ENCODE results near the gene CASR. TPM values are rescaled to one million over a fixed set of nuclear protein-coding genes. Genes with fewer than 3 reads are reported as not detected.

The CASR gene
- total RNA-seq, 3 donors from 2014 or later, result not detected

- TF ChIP-seq, protein P1, sequence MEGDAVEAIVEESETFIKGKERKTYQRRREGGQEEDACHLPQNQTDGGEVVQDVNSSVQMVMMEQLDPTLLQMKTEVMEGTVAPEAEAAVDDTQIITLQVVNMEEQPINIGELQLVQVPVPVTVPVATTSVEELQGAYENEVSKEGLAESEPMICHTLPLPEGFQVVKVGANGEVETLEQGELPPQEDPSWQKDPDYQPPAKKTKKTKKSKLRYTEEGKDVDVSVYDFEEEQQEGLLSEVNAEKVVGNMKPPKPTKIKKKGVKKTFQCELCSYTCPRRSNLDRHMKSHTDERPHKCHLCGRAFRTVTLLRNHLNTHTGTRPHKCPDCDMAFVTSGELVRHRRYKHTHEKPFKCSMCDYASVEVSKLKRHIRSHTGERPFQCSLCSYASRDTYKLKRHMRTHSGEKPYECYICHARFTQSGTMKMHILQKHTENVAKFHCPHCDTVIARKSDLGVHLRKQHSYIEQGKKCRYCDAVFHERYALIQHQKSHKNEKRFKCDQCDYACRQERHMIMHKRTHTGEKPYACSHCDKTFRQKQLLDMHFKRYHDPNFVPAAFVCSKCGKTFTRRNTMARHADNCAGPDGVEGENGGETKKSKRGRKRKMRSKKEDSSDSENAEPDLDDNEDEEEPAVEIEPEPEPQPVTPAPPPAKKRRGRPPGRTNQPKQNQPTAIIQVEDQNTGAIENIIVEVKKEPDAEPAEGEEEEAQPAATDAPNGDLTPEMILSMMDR (IDR thresholded peaks at IDR 0.05), result no peak
- TF ChIP-seq POLR2A (IDR thresholded peaks at IDR 0.05) (no peak), POLR2AphosphoS5 (IDR thresholded peaks at IDR 0.05) (no peak)
- H3K36me3 ChIP-seq, result no peaks in the 10 kb centered on the region
- intact Hi-C loops (cut with DNase I; ENCODE audit: low total_unique reads), result no loop called here
- H3K4me1 ChIP-seq, result no peaks in the 10 kb centered on the region
- no peak overlapping the region for H3K27ac ChIP-seq
- no peak overlapping the region for H3K4me3 ChIP-seq
- H3K9me3 ChIP-seq, result no peaks in the 10 kb centered on the region
- no peaks in the 10 kb centered on the region for H3K27me3 ChIP-seq
- no peak for DNase-seq (ENCODE audit: low spot score in 2 of 2)
Measured at GRCh38 chr3:122301063-122301462, 117.6 kb downstream of the CASR start.

DNA sequence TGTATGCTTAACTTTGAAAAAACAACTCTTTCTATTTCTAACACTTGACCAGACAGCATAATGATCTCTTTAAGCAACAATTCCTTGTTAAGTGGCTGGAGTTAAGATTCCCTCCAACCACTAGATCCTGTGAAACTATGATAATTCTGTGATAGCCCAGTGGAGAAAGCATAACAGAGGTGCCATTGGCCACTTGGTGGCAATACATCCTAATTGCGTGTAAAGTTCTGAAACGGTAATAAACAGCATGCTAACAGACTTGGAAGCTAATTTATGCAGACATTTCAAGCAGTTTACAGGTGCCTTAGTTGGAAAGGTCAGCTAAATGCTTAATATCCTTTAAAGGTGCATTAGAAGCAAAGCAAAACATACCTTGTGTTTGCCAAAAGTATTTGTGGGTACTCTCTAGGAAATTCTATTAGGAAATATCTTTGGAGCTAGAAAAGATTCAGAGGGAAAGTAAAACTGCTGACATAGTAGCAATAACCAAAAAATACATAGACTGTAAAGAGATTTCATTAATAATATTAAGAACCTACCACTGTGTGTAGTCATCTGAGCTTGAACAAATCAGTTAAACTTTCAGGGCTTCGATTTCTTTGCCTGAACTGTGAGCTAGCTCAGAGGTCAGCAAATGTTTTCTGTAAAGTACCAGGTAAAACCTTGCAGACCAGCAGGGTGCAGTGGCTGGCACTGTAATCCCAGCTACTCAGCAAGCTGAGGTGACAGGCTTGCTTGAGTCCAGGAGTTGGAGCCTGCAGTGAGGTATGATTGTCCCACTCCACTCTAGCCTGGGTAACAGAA is 122.6 kb downstream of the CASR start:
- TF ChIP-seq POLR2AphosphoS5 (IDR thresholded peaks at IDR 0.05) (no peak), POLR2A (IDR thresholded peaks at IDR 0.05) (no peak)
- TF ChIP-seq, protein P1 (IDR thresholded peaks at IDR 0.05), result peak in 1 of 3 donors; percentile 9
- intact Hi-C loops (cut with DNase I; ENCODE audit: low total_unique reads), result no loop called here
- Histone ChIP-seq H3K27ac (no peak overlapping the region), H3K36me3 (no peaks in the 10 kb centered on the region), H3K4me3 (no peak overlapping the region), H3K4me1 (no peaks in the 10 kb centered on the region), H3K9me3 (no peaks in the 10 kb centered on the region), H3K27me3 (no peaks in the 10 kb centered on the region)
- DNase-seq (ENCODE audit: low spot score in 2 of 2), result no peak

DNA sequence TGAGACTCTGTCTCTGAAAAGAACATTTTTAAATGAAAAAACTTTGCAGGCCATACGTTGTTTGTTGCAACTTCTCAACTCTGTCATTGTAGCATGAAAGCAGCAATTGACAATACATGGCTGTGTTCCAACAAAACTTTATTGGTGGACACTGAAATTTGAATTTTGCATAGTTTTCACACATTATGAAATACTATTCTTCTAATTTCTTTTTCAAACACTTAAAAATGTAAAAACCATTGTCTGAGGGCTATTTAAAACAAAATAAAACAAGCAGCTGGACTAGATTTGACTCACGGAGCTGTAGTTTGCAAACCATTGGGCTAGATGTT is 123.1 kb downstream of the CASR start:
- intact Hi-C loops (cut with DNase I; ENCODE audit: low total_unique reads), result no loop called here
- H3K4me1 ChIP-seq, result no peaks in the 10 kb centered on the region

DNA sequence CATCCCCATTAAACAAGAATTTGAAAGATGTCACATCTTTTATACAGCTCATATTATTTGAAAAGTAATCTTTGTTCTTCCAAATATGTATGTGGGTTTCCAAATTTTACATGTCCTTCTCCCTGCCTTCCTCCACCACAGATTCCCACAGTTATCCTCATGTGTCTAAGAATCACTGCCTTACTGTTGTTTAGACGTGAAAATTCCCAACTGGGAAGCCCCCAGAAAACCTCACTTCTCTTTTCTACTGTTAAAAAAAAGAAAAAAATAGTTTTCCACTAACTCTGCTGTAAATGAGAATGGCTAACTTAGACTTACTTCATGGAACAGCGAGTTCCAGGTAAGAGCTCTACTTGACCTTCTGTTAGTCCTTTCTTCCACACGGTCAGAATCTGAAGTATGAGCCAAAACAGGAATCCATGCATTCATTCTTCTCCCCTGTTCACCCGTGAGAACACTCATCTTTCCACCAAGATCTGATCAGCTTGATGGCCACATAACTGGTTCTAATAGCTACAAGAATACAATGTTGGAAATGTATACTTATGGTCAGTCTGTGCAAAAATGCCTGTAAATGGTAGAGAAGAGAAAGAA is 123.7 kb downstream of the CASR start:
- no peak overlapping the region for H3K4me3 ChIP-seq
- H3K9me3 ChIP-seq, result no peaks in the 10 kb centered on the region
- H3K27me3 ChIP-seq, result no peaks in the 10 kb centered on the region
- no peak overlapping the region for H3K27ac ChIP-seq
- H3K4me1 ChIP-seq, result no peaks in the 10 kb centered on the region
- no peak for DNase-seq (ENCODE audit: low spot score in 2 of 2)
- no peaks in the 10 kb centered on the region for H3K36me3 ChIP-seq
- intact Hi-C loops (cut with DNase I; ENCODE audit: low total_unique reads), result no loop called here
- TF ChIP-seq POLR2AphosphoS5 (IDR thresholded peaks at IDR 0.05), result no peak
- no peak for TF ChIP-seq POLR2A (IDR thresholded peaks at IDR 0.05)

More for the DNA sequence above, 123.1 kb downstream of the CASR start:
- H3K9me3 ChIP-seq, result no peaks in the 10 kb centered on the region
- H3K27ac ChIP-seq, result no peak overlapping the region
- DNase-seq (ENCODE audit: low spot score in 2 of 2), result no peak
- no peaks in the 10 kb centered on the region for H3K27me3 ChIP-seq
- no peak overlapping the region for H3K4me3 ChIP-seq
- TF ChIP-seq, protein P1 (IDR thresholded peaks at IDR 0.05), result no peak
- TF ChIP-seq POLR2AphosphoS5 (IDR thresholded peaks at IDR 0.05), result no peak
- TF ChIP-seq POLR2A (IDR thresholded peaks at IDR 0.05), result no peak
- H3K36me3 ChIP-seq, result no peaks in the 10 kb centered on the region

GRCh38 chr3:122307976-122308375 is 124.5 kb downstream of the CASR start:
- no peaks in the 10 kb centered on the region for H3K9me3 ChIP-seq
- no peak for DNase-seq (ENCODE audit: low spot score in 2 of 2)
- H3K27me3 ChIP-seq, result no peaks in the 10 kb centered on the region
- no peak overlapping the region for H3K4me3 ChIP-seq
- no peaks in the 10 kb centered on the region for H3K36me3 ChIP-seq
- no peaks in the 10 kb centered on the region for H3K4me1 ChIP-seq
- H3K27ac ChIP-seq, result no peak overlapping the region
- TF ChIP-seq POLR2AphosphoS5 (IDR thresholded peaks at IDR 0.05) (no peak), POLR2A (IDR thresholded peaks at IDR 0.05) (no peak)
- TF ChIP-seq, protein P1 (IDR thresholded peaks at IDR 0.05), result no peak
- intact Hi-C loops (cut with DNase I; ENCODE audit: low total_unique reads), result no loop called here

All from breast epithelium (tissue), 4 donors.